ENCODE results near the gene CREB5. TPM values are rescaled to one million over a fixed set of nuclear protein-coding genes. Genes with fewer than 3 reads are reported as not detected.

CREB5 gene
- total and polyA plus RNA-seq, 4 experiments from 2014 or later: not detected

DNA sequence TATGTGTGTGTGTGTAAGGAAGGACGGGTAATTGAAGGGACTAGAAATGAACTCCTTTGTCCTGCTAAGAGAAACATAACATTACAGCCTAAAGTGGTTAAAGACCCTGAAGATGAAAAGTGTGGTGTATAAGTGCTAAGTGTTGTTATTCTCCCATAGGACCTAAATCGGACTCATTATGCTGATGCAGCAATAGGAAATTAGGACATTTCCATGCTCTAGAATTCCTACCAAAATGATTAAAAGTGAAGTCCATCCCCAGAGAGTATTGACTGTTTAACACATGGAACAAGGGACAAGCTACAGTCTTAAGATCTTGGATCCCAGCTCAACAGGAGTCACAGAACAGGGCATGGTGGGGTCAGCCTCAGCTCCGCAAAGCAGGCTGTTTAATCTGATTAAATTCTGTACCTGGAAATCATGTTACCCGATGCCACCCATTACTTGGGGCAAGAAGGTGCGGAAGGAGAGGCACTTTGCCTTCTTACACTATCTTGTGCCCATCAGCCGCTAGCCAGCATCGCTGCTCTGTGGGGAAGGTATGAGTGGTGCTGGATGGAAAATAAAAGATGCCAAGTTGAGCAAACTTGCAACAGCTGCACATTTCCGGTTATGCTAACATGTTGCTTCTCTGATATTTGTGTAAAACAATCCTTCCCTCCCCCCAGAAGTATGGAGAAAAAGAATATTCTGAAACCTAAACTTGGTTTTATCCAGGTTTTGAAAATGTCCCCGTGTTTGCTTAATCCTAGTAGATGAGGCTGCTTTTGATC, 100.5 kb downstream of the CREB5 start:
- no peak for DNase-seq
- CTCF ChIA-PET (ENCODE audit: partially characterized antibody): no interaction called here
- Histone ChIP-seq H3K27me3 (ENCODE audit: insufficient read depth, low read length) (no peaks in the 10 kb centered on the region), H3K27ac (ENCODE audit: low read depth, low read length) (no peak overlapping the region), H3K4me1 (ENCODE audit: insufficient read depth, low read length) (no peaks in the 10 kb centered on the region), H3K4me3 (ENCODE audit: low read length in 2 of 2) (no peak overlapping the region), H3K36me3 (ENCODE audit: insufficient read depth, low read length) (no peaks in the 10 kb centered on the region), H3K9me3 (ENCODE audit: control insufficient read depth in 1 of 2, low read length in 2 of 2) (no peaks in the 10 kb centered on the region)
- H3K27ac Mint-ChIP-seq: no peak overlapping the region
- H3K4me1 Mint-ChIP-seq: no peaks in the 10 kb centered on the region
- POLR2A ChIA-PET (ENCODE audit: partially characterized antibody): no interaction called here
- intact Hi-C loops (cut with micrococcal nuclease): no loop called here
- H3K9me3 Mint-ChIP-seq: peaks cover 0 to 3% (median 0%) of the 10 kb centered on the region in 8 donors
- H3K4me3 Mint-ChIP-seq: no peak overlapping the region
- peaks cover 0 to 4% of the 10 kb centered on the region in 2 donors for H3K27me3 Mint-ChIP-seq
- no peaks in the 10 kb centered on the region for H3K36me3 Mint-ChIP-seq

GRCh38 chr7:28516390-28517172, 104.3 kb downstream of the CREB5 start:
- DNase-seq: no peak
- Histone ChIP-seq H3K36me3 (ENCODE audit: insufficient read depth, low read length) (no peaks in the 10 kb centered on the region), H3K4me1 (ENCODE audit: insufficient read depth, low read length) (no peaks in the 10 kb centered on the region), H3K27ac (ENCODE audit: low read depth, low read length) (no peak overlapping the region), H3K27me3 (ENCODE audit: insufficient read depth, low read length) (no peaks in the 10 kb centered on the region), H3K4me3 (ENCODE audit: low read length in 2 of 2) (no peak overlapping the region), H3K9me3 (ENCODE audit: control insufficient read depth in 1 of 2, low read length in 2 of 2) (no peaks in the 10 kb centered on the region)
- no peak overlapping the region for H3K4me3 Mint-ChIP-seq
- H3K27me3 Mint-ChIP-seq: peaks cover 0 to 4% of the 10 kb centered on the region in 2 donors
- no peaks in the 10 kb centered on the region for H3K4me1 Mint-ChIP-seq
- no peak overlapping the region for H3K27ac Mint-ChIP-seq
- CTCF ChIA-PET (ENCODE audit: partially characterized antibody): no interaction called here
- intact Hi-C loops (cut with micrococcal nuclease): no loop called here
- H3K36me3 Mint-ChIP-seq: no peaks in the 10 kb centered on the region
- POLR2A ChIA-PET (ENCODE audit: partially characterized antibody): no interaction called here
- H3K9me3 Mint-ChIP-seq: peaks cover 0 to 3% (median 0%) of the 10 kb centered on the region in 8 donors

GRCh38 chr7:28517206-28517605, 104.9 kb downstream of the CREB5 start:
- Mint-ChIP-seq H3K4me1 (no peaks in the 10 kb centered on the region), H3K4me3 (no peak overlapping the region), H3K9me3 (peaks cover 0 to 3% (median 0%) of the 10 kb centered on the region in 8 donors), H3K27ac (no peak overlapping the region), H3K27me3 (peaks cover 0 to 4% of the 10 kb centered on the region in 2 donors), H3K36me3 (no peaks in the 10 kb centered on the region)
- Histone ChIP-seq H3K4me1 (ENCODE audit: insufficient read depth, low read length) (no peaks in the 10 kb centered on the region), H3K27ac (ENCODE audit: low read depth, low read length) (no peak overlapping the region), H3K36me3 (ENCODE audit: insufficient read depth, low read length) (no peaks in the 10 kb centered on the region), H3K9me3 (ENCODE audit: control insufficient read depth in 1 of 2, low read length in 2 of 2) (no peaks in the 10 kb centered on the region), H3K27me3 (ENCODE audit: insufficient read depth, low read length) (no peaks in the 10 kb centered on the region), H3K4me3 (ENCODE audit: low read length in 2 of 2) (no peak overlapping the region)
- no peak for DNase-seq
- CTCF ChIA-PET (ENCODE audit: partially characterized antibody): no interaction called here
- intact Hi-C loops (cut with micrococcal nuclease): no loop called here
- POLR2A ChIA-PET (ENCODE audit: partially characterized antibody): no interaction called here

GRCh38 chr7:28517606-28518005, 105.3 kb downstream of the CREB5 start:
- Mint-ChIP-seq H3K27ac (no peak overlapping the region), H3K4me3 (no peak overlapping the region), H3K9me3 (peaks cover 0 to 3% (median 0%) of the 10 kb centered on the region in 8 donors), H3K4me1 (no peaks in the 10 kb centered on the region), H3K27me3 (peaks cover 0 to 4% of the 10 kb centered on the region in 2 donors), H3K36me3 (no peaks in the 10 kb centered on the region)
- ChIA-PET POLR2A (ENCODE audit: partially characterized antibody) (no interaction called here), CTCF (ENCODE audit: partially characterized antibody) (no interaction called here)
- intact Hi-C loops (cut with micrococcal nuclease): no loop called here
- H3K27me3 ChIP-seq (ENCODE audit: insufficient read depth, low read length): no peaks in the 10 kb centered on the region
- H3K4me1 ChIP-seq (ENCODE audit: insufficient read depth, low read length): no peaks in the 10 kb centered on the region
- no peaks in the 10 kb centered on the region for H3K36me3 ChIP-seq (ENCODE audit: insufficient read depth, low read length)
- DNase-seq: no peak
- no peaks in the 10 kb centered on the region for H3K9me3 ChIP-seq (ENCODE audit: control insufficient read depth in 1 of 2, low read length in 2 of 2)
- H3K4me3 ChIP-seq (ENCODE audit: low read length in 2 of 2): no peak overlapping the region
- no peak overlapping the region for H3K27ac ChIP-seq (ENCODE audit: low read depth, low read length)

- Mint-ChIP-seq H3K4me1 (no peaks in the 10 kb centered on the region), H3K36me3 (no peaks in the 10 kb centered on the region), H3K27me3 (peaks cover 0 to 2% of the 10 kb centered on the region in 2 donors), H3K4me3 (no peak overlapping the region), H3K27ac (no peak overlapping the region), H3K9me3 (peaks cover 0 to 5% (median under 1%) of the 10 kb centered on the region in 8 donors)
- intact Hi-C loops (cut with micrococcal nuclease): no loop called here
- DNase-seq: no peak
- H3K9me3 ChIP-seq (ENCODE audit: control insufficient read depth in 1 of 2, low read length in 2 of 2): no peaks in the 10 kb centered on the region
- H3K4me3 ChIP-seq (ENCODE audit: low read length in 2 of 2): no peak overlapping the region
- no peaks in the 10 kb centered on the region for H3K27me3 ChIP-seq (ENCODE audit: insufficient read depth, low read length)
- H3K36me3 ChIP-seq (ENCODE audit: insufficient read depth, low read length): no peaks in the 10 kb centered on the region
- no peak overlapping the region for H3K27ac ChIP-seq (ENCODE audit: low read depth, low read length)
- H3K4me1 ChIP-seq (ENCODE audit: insufficient read depth, low read length): no peaks in the 10 kb centered on the region
- ChIA-PET CTCF (ENCODE audit: partially characterized antibody) (no interaction called here), POLR2A (ENCODE audit: partially characterized antibody) (no interaction called here)
Measured at GRCh38 chr7:28520074-28521015, 108.0 kb downstream of the CREB5 start.

- Histone ChIP-seq H3K27ac (ENCODE audit: low read depth, low read length) (no peak overlapping the region), H3K4me1 (ENCODE audit: insufficient read depth, low read length) (no peaks in the 10 kb centered on the region), H3K9me3 (ENCODE audit: control insufficient read depth in 1 of 2, low read length in 2 of 2) (no peaks in the 10 kb centered on the region), H3K4me3 (ENCODE audit: low read length in 2 of 2) (no peak overlapping the region), H3K27me3 (ENCODE audit: insufficient read depth, low read length) (no peaks in the 10 kb centered on the region), H3K36me3 (ENCODE audit: insufficient read depth, low read length) (no peaks in the 10 kb centered on the region)
- intact Hi-C loops (cut with micrococcal nuclease): no loop called here
- H3K27me3 Mint-ChIP-seq: no peaks in the 10 kb centered on the region
- POLR2A ChIA-PET (ENCODE audit: partially characterized antibody): no interaction called here
- H3K36me3 Mint-ChIP-seq: no peaks in the 10 kb centered on the region
- CTCF ChIA-PET (ENCODE audit: partially characterized antibody): no interaction called here
- H3K4me3 Mint-ChIP-seq: no peak overlapping the region
- no peak for DNase-seq
- peaks cover 0 to 5% (median under 1%) of the 10 kb centered on the region in 8 donors for H3K9me3 Mint-ChIP-seq
- no peak overlapping the region for H3K27ac Mint-ChIP-seq
- H3K4me1 Mint-ChIP-seq: no peaks in the 10 kb centered on the region
Measured at GRCh38 chr7:28524978-28525377, 112.7 kb downstream of the CREB5 start.

- no peak for DNase-seq
- intact Hi-C loops (cut with micrococcal nuclease): no loop called here
- H3K4me3 ChIP-seq (ENCODE audit: low read length in 2 of 2): no peak overlapping the region
Measured at GRCh38 chr7:28528899-28529298, 116.6 kb downstream of the CREB5 start.

More at GRCh38 chr7:28528899-28529298, 116.6 kb downstream of the CREB5 start:
- no peaks in the 10 kb centered on the region for H3K9me3 ChIP-seq (ENCODE audit: control insufficient read depth in 1 of 2, low read length in 2 of 2)
- Mint-ChIP-seq H3K27ac (no peak overlapping the region), H3K27me3 (no peaks in the 10 kb centered on the region), H3K9me3 (peaks cover 0 to 2% (median 0%) of the 10 kb centered on the region in 8 donors), H3K4me1 (no peaks in the 10 kb centered on the region), H3K36me3 (no peaks in the 10 kb centered on the region), H3K4me3 (no peak overlapping the region)
- no peak overlapping the region for H3K27ac ChIP-seq (ENCODE audit: low read depth, low read length)
- no peaks in the 10 kb centered on the region for H3K36me3 ChIP-seq (ENCODE audit: insufficient read depth, low read length)
- ChIA-PET POLR2A (ENCODE audit: partially characterized antibody) (no interaction called here), CTCF (ENCODE audit: partially characterized antibody) (no interaction called here)
- H3K4me1 ChIP-seq (ENCODE audit: insufficient read depth, low read length): no peaks in the 10 kb centered on the region
- no peaks in the 10 kb centered on the region for H3K27me3 ChIP-seq (ENCODE audit: insufficient read depth, low read length)

Data from CD4-positive, alpha-beta memory T cell (primary cell).